KG1 (cell line): Measurements from ENCODE around the gene VEGFA.

Source experiments
- DNase-seq: peaks from one replicate; lab custom pipeline; 2025; lab: John Stamatoyannopoulos, UW

VEGFA gene

GRCh38 chr6:43738877-43739641, 31.0 kb upstream of the VEGFA start:
- DNase-seq = no peak

DNA sequence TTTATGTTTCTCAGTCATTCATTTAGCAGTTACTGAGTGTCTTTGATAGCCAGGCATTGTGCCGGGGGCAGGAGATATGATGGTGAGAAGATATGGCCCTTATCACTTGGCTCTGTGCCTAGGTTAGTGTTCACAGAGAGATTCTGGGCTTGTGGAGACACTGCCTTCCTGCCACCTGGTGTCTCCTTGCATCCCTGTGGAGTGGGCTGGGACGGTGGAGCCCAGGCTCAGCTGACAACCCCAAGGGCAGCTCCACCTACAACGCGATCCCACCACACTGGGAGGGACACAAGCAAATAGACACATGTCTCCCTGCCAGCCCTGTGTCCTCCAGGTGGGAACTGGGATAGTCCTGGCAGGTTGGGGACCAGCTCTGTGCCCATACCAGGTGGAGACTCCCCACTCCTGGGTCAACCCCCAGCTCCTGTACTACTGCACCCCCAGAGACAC, 30.3 kb upstream of the VEGFA start:
- no peak for DNase-seq

GRCh38 chr6:43740321-43740960, 29.6 kb upstream of the VEGFA start:
- DNase-seq = no peak

DNA sequence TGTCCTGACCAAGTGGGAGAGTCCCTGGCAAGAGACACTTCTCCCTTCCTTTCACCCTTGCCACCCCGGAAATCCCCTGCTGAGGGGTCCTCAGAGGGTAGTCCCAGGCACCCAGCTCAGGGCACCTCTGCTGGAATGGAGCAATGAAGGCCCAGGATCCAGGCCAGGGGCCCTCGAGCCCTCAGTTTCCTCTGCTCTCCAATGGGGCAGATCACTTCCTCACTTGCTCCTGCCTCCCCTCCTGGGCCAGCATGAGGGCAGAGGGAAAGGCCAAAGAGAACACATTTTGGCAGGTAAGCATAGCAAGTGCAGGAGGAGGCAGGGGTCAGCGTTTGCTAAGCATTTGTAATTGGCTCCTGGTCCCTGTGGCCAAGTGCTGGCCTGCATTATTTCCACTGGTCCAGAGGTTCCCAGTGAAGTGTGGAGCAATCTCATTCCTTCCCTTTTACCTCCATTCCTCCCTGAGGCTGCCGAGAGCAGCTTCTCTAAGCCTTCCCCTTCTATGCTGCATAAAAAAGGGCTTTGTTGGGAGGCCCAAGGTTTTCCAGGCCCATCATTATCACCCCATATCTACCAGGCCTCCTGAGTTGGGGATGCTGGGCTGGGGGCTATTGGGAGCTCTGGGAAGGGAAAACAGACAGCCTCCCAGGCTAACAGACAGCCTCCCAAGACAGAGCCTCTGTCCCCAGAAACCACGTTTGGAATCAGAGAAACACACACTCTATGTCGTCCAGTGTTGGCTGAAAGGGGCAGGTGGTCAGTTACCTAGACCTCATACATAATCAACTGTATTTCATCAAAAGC, 28.8 kb upstream of the VEGFA start:
- no peak for DNase-seq

DNA sequence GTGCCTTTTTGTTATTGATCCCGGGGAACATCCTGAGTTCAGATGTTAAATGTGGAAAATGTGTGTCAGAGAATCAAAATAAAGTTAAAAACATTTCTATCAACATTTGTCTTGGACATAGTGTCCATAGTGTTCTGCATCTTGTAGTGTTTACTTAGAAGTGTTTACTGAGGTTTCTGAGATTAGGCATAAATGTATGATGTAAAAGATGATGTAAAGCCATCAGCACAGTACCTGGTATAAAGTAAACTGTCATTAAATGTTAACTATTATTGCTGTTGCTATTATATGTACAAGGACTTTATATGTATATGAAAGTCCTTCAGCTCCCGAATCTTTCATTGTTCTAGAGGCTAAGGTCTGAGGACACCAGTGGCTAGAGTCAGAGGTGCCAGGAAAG, 28.2 kb upstream of the VEGFA start:
- no peak for DNase-seq

DNA sequence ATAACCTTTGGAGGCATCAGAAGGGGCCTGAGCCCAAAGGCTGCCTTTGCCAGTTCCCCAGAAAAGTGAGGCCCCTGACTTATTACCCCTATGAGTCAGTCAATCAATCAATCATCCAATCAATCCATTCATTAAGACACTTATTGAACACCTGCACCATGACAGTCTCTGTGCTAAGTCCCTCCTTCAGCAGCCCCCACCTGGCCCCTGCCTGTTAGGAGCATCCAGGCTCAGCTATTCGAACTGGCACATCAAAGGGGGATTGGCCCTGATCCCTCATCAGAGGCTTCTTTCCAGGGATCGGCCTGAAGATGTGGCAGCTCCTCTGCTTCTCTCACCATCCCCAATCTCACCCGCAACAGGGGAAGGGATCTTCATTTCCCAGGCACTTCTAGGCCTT, 27.7 kb upstream of the VEGFA start:
- DNase-seq = no peak

- no peak for DNase-seq
Measured at GRCh38 chr6:43742931-43743632, 26.9 kb upstream of the VEGFA start.

- DNase-seq = no peak
Measured at GRCh38 chr6:43743682-43744381, 26.2 kb upstream of the VEGFA start.

DNA sequence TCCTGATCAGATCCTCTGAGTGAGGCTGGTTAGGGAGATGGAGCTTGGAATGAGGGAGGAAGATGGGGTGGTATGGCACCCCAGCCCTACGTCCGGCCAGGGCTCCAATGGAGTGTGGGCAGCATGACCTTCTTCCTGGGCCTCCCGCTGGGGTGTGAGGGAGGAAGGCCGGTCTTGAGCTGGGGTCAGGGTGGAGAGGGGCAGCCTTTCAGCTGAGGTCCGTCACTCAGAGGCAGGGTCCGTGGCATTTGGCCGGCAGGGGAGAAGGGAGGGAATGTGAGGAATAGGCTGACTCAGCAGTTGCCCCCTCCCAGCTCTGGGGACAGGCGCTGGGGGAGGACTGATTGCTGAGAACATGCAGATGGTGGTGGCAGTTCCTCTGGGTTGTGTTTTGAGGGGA, 25.5 kb upstream of the VEGFA start:
- no peak for DNase-seq

- no peak for DNase-seq
Measured at GRCh38 chr6:43744931-43745727, 24.9 kb upstream of the VEGFA start.

DNA sequence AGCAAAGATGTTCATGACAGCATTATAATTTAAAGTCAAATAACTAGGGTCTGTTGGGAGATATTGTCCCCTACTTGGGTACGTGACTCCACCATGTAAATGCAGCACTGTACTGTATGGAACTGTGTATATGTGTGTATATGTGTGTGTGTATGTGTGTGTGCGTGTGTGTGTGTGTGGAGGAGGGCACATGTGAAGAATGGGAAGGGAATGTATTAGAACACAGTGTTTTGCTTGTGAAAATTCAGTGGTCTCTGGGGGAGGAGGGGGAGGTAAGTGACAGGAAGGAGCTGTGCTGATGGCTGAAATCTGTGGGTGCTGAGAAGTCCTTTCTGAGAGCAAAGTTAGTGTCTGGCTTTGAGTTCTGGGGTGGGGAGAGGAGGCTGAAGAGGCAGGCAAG, 23.9 kb upstream of the VEGFA start:
- no peak for DNase-seq

DNA sequence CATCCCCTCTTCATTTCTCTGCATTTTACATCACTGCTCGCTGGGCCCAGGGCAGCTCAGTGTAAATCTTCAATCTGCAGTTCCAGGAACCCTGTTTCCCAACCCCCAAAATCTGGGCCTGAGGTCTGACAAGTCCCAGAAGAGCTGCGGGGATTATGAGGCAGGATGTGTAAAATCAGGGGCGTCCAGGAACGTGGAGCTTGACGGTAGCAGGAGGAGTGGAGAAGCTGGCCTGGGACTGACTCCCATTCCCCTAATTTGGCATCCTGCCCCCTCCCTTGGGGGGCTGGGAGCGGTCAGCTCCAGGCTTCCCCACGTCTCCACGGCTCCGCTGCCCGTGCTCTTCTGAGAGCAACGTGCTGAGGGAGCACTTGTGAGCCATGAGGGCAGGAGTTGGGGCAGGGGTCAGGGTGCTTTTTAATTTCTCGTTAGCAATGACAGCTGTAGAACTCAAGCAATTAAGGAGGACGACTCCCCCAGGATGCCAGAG, 23.4 kb upstream of the VEGFA start:
- no peak for DNase-seq

DNA sequence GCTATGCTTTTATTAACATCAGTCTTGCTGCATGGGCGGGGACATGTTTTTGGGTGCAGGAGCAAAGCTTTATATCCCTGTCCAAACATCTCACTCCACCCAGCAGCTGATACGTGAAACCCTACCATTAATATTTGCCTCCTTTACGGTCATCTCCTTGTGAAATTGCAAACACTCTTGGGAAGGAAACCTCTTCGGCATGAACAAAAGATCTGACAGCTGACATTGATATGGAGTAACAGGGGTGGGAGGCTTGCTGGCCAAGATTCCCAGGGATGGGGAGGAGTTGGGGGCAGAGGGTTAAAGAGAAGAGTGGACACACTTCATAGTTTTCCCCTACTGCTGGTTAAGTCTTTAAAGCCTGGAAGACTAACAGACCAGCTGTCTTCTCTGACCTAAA, 22.2 kb upstream of the VEGFA start:
- no peak for DNase-seq

- no peak for DNase-seq
Measured at GRCh38 chr6:43748765-43749164, 21.2 kb upstream of the VEGFA start.

DNA sequence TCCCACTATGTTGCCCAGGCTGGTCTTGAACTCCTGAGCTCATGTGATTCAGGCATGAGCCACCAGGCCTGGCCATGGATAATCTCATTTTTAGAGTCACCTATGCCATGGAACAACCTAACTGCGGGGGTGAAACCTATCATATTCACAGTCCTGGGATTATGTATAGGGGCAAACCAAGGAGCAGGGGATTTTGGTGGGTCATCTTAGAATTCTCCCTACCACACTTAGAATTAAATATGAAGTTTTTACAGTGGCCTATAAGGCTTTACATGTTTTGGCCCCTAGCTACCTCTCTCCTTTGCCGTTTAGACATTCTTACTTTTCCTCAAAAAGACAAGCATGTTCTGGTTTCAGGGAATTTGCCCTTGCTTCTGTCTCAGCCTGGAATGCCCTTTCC, 20.6 kb upstream of the VEGFA start:
- DNase-seq = no peak

DNA sequence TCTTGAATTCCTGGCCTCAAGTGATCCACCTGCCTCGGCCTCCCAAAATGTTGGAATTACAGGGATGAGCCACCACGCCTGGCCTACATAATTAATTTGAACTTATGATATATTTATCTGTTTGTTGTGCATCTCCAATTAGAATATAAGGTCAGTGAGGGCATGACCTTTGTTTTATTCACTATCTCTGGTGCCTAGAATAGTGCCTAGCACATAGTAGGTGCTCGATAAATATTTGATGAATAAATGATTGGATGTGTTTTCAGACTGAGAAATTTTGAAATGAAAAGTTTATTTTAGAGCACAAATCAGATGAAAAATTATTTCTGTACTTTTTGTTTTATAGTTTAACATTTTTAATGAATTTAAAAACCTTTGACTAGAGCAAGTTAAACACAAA, 19.4 kb upstream of the VEGFA start:
- no peak for DNase-seq

DNA sequence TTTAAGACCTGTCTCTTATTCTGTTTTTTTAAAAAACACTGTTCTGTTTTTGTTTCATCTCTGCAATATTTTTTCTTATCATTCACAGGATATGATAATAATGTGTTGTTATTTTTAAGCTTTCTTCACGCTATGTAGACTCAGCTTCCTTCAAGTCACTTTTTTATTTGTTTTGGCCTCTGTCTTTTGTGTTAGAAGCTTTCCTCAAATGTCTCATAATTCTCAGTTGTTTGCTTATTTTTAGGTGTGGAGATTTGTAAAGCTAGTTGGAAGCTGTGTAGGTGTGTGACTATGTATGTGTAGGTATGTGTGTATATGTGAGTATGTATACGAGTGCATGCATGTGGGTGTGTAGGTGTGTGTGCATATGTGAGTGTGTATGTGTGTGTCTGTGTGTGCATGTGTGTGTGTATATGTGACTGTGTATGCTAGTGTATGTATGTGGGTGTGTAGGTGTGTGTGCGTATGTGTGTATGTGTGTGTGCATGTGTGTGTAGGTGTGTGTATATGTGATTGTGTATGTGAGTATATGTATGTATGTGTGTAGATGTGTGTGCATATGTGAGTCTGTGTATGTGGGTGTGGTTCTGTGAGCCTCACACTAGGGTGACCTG, 16.3 kb upstream of the VEGFA start:
- DNase-seq = no peak

GRCh38 chr6:43757966-43758616, 11.9 kb upstream of the VEGFA start:
- DNase-seq = no peak

DNA sequence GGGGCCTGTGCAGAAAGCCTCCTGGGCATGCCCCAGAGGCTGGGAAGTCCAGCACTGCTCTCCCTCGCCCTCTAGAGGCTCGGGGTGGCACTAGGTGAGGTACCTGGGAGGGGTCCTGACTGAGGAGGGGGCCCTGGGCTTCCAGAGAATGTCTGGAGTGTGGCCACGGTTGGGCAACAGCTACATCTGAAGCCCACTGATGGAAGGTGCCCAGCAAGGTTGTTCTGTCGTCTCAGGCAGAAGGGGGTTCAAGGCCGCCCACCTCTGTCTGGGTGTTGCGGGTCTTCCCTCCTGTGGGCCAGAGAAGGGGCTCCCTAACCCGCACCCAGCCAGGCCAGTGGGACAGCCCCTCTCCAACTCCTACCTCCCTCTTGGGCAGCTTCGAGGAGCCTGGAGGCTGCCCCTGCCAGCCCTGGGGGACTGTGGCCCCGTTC, 11.4 kb upstream of the VEGFA start:
- DNase-seq = no peak
